HEK293 (cell line): Measurements from ENCODE around the gene DISC1.
"Not testable (repeated sequence)": the region's sequence is repeated elsewhere in the genome, so short reads cannot be mapped to it uniquely, and the experiment has no call there.

Experiments
- CTCF ChIA-PET: fragments of 350-600 bp; formaldehyde crosslinking; extraction: SDS; loops from one replicate; lab custom pipeline; 2021; ENCODE audit warnings: antibody characterized with exemption; lab: Yijun Ruan, JAX
- POLR2A ChIA-PET: fragments of 300-600 bp; formaldehyde crosslinking; extraction: SDS; loops from one replicate; lab custom pipeline; 2020; ENCODE audit warnings: antibody characterized with exemption, inconsistent platforms; lab: Yijun Ruan, JAX
- H3K27ac ChIP-seq: fragments of 200-500 bp; sonication (Bioruptor generic); 2 replicates; pipeline ENCODE4 v1.5.1; 2014; ENCODE audit warnings: low read depth, low read length, control low read depth, inconsistent platforms; ENCODE audit errors: extremely low read depth
- H3K36me3 ChIP-seq, 2 experiments: fragments of 200-500 bp in 1 of 2; sonication (Bioruptor generic) in 1 of 2; 1 replicate in 1 of 2; 2 replicates in 1 of 2; pipeline ENCODE4 v1.5.1; 2014 to 2017; ENCODE audit warnings: inconsistent platforms in 2 of 2, low read length in 2 of 2; ENCODE audit not compliant: control insufficient read depth in 2 of 2, insufficient read depth in 1 of 2
- H3K4me1 ChIP-seq: fragments of 200-500 bp; sonication (Bioruptor generic); 2 replicates; pipeline ENCODE4 v1.5.1; 2014; ENCODE audit warnings: mild to moderate bottlenecking, low read length, inconsistent platforms; ENCODE audit not compliant: control insufficient read depth, insufficient read depth
- H3K4me3 ChIP-seq: 2 replicates; pipeline ENCODE4 v1.5.1; 2011; ENCODE audit warnings: low read depth, mild to moderate bottlenecking, control low read depth, low read length, moderate library complexity
- H3K9me3 ChIP-seq: fragments of 200-500 bp; sonication (Bioruptor generic); 2 replicates; pipeline ENCODE4 v1.5.1; 2014; ENCODE audit warnings: low read depth, low read length, inconsistent platforms; ENCODE audit not compliant: control insufficient read depth, insufficient read depth
- CTCF ChIP-seq: fragments of 450-650 bp; formaldehyde crosslinking; IDR thresholded peaks from 2 replicates; pipeline ENCODE4 v1.5.1; 2016; ENCODE audit warnings: missing biosample characterization, missing genetic modification characterization
- GLI2 ChIP-seq: fragments of 450-650 bp; formaldehyde crosslinking; IDR thresholded peaks from 2 replicates; pipeline ENCODE4; 2017; ENCODE audit warnings: missing biosample characterization, missing genetic modification characterization, low read depth, borderline replicate concordance
- GLI4 ChIP-seq: fragments of 450-650 bp; formaldehyde crosslinking; IDR thresholded peaks from 2 replicates; pipeline ENCODE4 v1.5.1; 2016; ENCODE audit warnings: missing biosample characterization, missing genetic modification characterization
- KLF9 ChIP-seq: fragments of 450-650 bp; formaldehyde crosslinking; IDR thresholded peaks from 2 replicates; pipeline ENCODE4 v1.5.1; 2016; ENCODE audit warnings: missing biosample characterization, missing genetic modification characterization, low read depth
- SP2 ChIP-seq: fragments of 450-650 bp; formaldehyde crosslinking; IDR thresholded peaks from 2 replicates; pipeline ENCODE4 v1.5.1; 2016; ENCODE audit warnings: missing biosample characterization, missing genetic modification characterization
- TCF7L2 ChIP-seq: IDR thresholded peaks from 2 replicates; pipeline ENCODE4 v1.6.1; 2011; ENCODE audit warnings: low read depth, mild to moderate bottlenecking, inconsistent platforms, low read length, moderate library complexity, borderline replicate concordance
- ZBTB17 ChIP-seq: fragments of 450-650 bp; formaldehyde crosslinking; IDR thresholded peaks from 2 replicates; pipeline ENCODE4 v1.5.1; 2016; ENCODE audit warnings: missing biosample characterization, missing genetic modification characterization
- ZFP69B ChIP-seq: fragments of 450-650 bp; formaldehyde crosslinking; IDR thresholded peaks from 2 replicates; pipeline ENCODE4 v1.5.1; 2016; ENCODE audit warnings: missing biosample characterization, missing genetic modification characterization
- ZNF10 ChIP-seq: fragments of 450-650 bp; formaldehyde crosslinking; IDR thresholded peaks from 2 replicates; pipeline ENCODE4 v1.5.1; 2017; ENCODE audit warnings: missing biosample characterization, missing genetic modification characterization
- ZNF138 ChIP-seq: fragments of 450-650 bp; formaldehyde crosslinking; IDR thresholded peaks from 2 replicates; pipeline ENCODE4 v1.5.1; 2016; ENCODE audit warnings: missing biosample characterization, missing genetic modification characterization, borderline replicate concordance
- ZNF146 ChIP-seq: fragments of 450-650 bp; formaldehyde crosslinking; IDR thresholded peaks from 2 replicates; pipeline ENCODE4 v1.5.1; 2016; ENCODE audit warnings: missing biosample characterization, missing genetic modification characterization
- ZNF157 ChIP-seq: fragments of 450-650 bp; formaldehyde crosslinking; IDR thresholded peaks from 2 replicates; pipeline ENCODE4 v1.5.1; 2016; ENCODE audit warnings: missing biosample characterization, missing genetic modification characterization
- ZNF266 ChIP-seq: fragments of 450-650 bp; formaldehyde crosslinking; IDR thresholded peaks from 2 replicates; pipeline ENCODE4 v1.5.1; 2016; ENCODE audit warnings: missing biosample characterization, missing genetic modification characterization, low read depth
- ZNF473 ChIP-seq: fragments of 450-650 bp; formaldehyde crosslinking; IDR thresholded peaks from 2 replicates; pipeline ENCODE4 v1.5.1; 2017; ENCODE audit warnings: missing biosample characterization, missing genetic modification characterization
- ZNF501 ChIP-seq: fragments of 450-650 bp; formaldehyde crosslinking; IDR thresholded peaks from 2 replicates; pipeline ENCODE4 v1.5.1; 2016; ENCODE audit warnings: missing biosample characterization, missing genetic modification characterization
- ZNF548 ChIP-seq: fragments of 450-650 bp; formaldehyde crosslinking; IDR thresholded peaks from 2 replicates; pipeline ENCODE4 v1.5.1; 2016; ENCODE audit warnings: missing biosample characterization, missing genetic modification characterization
- ZNF621 ChIP-seq: fragments of 450-650 bp; formaldehyde crosslinking; IDR thresholded peaks from 2 replicates; pipeline ENCODE4 v1.5.1; 2017; ENCODE audit warnings: missing biosample characterization, missing genetic modification characterization
- ZNF658 ChIP-seq: fragments of 450-650 bp; formaldehyde crosslinking; IDR thresholded peaks from 2 replicates; pipeline ENCODE4; 2016; ENCODE audit warnings: missing biosample characterization, missing genetic modification characterization
- TF ChIP-seq, protein P1 (sequence below): fragments of 450-650 bp; formaldehyde crosslinking; IDR thresholded peaks from 2 replicates; pipeline ENCODE4 v1.5.1; 2016; ENCODE audit warnings: missing biosample characterization, missing genetic modification characterization
- TF ChIP-seq, protein P2 (sequence below): fragments of 450-650 bp; formaldehyde crosslinking; IDR thresholded peaks from 2 replicates; pipeline ENCODE4 v1.5.1; 2016; ENCODE audit warnings: missing biosample characterization, missing genetic modification characterization
- TF ChIP-seq, protein P3 (sequence below): fragments of 450-650 bp; formaldehyde crosslinking; IDR thresholded peaks from 2 replicates; pipeline ENCODE4 v1.5.1; 2016; ENCODE audit warnings: missing biosample characterization, missing genetic modification characterization
- TF ChIP-seq, protein P4 (sequence below): fragments of 450-650 bp; formaldehyde crosslinking; IDR thresholded peaks from 2 replicates; pipeline ENCODE4 v1.5.1; 2016; ENCODE audit warnings: missing biosample characterization, missing genetic modification characterization

The DISC1 gene

GRCh38 chr1:231943084-231943483 lies 316.5 kb downstream of the DISC1 start:
- H3K9me3 ChIP-seq, result no peaks in the 10 kb centered on the region
- H3K27ac ChIP-seq, result no peak overlapping the region
- TF ChIP-seq ZBTB17 (tag by site-specific recombination) (no peak), ZNF266 (tag by site-specific recombination) (peak; percentile 96), ZNF501 (no peak)
- TF ChIP-seq, all 188 proteins: peak for 1
- Histone ChIP-seq H3K4me1 (peaks cover 13% of the 10 kb centered on the region), H3K4me3 (no peak overlapping the region), H3K36me3 (no peaks in the 10 kb centered on the region)
- ChIA-PET POLR2A (no interaction called here), CTCF (interaction anchor here (0.7 to 2.2 kb wide), 4 partner anchors 8 to 187 kb away, joined by 3 to 8 read pairs (median 5); no protein-coding TSS in a partner anchor)

- TF ChIP-seq, protein P1, sequence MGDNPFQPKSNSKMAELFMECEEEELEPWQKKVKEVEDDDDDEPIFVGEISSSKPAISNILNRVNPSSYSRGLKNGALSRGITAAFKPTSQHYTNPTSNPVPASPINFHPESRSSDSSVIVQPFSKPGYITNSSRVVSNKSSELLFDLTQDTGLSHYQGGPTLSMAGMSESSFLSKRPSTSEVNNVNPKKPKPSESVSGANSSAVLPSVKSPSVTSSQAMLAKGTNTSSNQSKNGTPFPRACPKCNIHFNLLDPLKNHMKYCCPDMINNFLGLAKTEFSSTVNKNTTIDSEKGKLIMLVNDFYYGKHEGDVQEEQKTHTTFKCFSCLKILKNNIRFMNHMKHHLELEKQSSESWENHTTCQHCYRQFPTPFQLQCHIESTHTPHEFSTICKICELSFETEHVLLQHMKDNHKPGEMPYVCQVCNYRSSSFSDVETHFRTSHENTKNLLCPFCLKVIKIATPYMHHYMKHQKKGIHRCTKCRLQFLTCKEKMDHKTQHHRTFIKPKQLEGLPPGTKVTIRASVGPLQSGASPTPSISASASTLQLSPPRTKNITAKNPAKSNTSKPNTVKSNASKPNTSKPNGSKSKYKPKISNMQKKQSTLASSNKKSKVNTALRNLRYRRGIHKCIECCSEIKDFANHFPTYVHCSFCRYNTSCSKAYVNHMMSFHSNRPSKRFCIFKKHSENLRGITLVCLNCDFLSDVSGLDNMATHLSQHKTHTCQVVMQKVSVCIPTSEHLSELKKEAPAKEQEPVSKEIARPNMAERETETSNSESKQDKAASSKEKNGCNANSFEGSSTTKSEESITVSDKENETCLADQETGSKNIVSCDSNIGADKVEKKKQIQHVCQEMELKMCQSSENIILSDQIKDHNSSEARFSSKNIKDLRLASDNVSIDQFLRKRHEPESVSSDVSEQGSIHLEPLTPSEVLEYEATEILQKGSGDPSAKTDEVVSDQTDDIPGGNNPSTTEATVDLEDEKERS (tag by site-specific recombination), result peak; percentile 95
- TF ChIP-seq, protein P2, sequence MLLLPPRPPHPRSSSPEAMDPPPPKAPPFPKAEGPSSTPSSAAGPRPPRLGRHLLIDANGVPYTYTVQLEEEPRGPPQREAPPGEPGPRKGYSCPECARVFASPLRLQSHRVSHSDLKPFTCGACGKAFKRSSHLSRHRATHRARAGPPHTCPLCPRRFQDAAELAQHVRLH (tag by site-specific recombination), result peak; percentile 84
- TF ChIP-seq ZNF146, result peak; percentile 97
- CTCF ChIA-PET, H3K36me3 ChIP-seq, H3K4me3 ChIP-seq, H3K27ac ChIP-seq, H3K9me3 ChIP-seq, POLR2A ChIA-PET: not testable (repeated sequence)
- H3K4me1 ChIP-seq, result peaks cover 10% of the 10 kb centered on the region; the same call in 1 of the 2 replicates
Measured at GRCh38 chr1:231948102-231948501, 321.5 kb downstream of the DISC1 start.

DNA sequence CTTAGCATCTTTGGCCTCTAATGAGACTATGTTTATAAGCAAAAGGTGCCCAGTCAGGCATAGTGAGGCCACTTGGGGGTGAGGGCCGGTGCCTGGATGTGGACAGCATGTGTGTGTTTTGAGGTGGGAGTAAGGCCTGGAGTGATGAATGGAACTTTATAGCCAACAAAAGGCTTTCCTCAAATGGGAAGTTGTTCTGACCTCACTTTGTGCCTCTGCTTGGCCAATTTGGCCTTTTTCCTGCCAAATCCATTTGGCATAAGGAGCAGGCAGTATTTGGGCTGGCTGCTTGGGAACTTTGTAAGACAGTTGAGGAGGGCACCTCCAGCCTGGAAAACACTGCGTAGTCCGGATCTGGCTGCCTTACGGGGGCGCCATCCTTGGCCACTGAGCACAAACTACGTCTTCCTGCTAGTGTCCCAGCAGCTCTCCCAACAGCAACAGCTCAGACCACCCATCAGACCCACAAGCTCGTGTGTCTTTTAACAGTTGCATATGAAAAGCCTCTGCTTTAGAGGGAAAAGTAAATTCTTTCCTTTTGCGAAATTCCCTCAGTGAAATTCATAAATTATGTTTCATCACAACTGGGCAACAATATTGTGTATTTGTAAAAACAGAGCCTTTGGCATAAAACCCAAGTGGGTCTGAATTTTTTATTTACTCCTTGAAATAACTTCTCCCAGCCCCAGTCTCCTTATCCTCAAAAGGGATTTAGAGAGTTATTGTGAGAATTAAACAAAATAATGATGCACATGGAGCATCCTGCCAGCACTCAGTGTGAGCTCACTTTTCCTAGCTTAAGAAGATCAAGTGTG lies 322.9 kb downstream of the DISC1 start:
- TF ChIP-seq ZNF10 (tag by site-specific recombination) (no peak), ZNF157 (tag by site-specific recombination) (no peak), SP2 (tag by site-specific recombination) (no peak), ZNF473 (tag by site-specific recombination) (no peak), GLI2 (no peak), KLF9 (tag by site-specific recombination) (no peak), GLI4 (tag by site-specific recombination) (no peak), ZNF621 (no peak), ZNF548 (tag by site-specific recombination) (no peak), ZFP69B (tag by site-specific recombination) (no peak), TCF7L2 (no peak), ZNF138 (tag by site-specific recombination) (no peak), CTCF (tag by site-specific recombination) (no peak), ZNF658 (no peak)
- TF ChIP-seq, protein P3, sequence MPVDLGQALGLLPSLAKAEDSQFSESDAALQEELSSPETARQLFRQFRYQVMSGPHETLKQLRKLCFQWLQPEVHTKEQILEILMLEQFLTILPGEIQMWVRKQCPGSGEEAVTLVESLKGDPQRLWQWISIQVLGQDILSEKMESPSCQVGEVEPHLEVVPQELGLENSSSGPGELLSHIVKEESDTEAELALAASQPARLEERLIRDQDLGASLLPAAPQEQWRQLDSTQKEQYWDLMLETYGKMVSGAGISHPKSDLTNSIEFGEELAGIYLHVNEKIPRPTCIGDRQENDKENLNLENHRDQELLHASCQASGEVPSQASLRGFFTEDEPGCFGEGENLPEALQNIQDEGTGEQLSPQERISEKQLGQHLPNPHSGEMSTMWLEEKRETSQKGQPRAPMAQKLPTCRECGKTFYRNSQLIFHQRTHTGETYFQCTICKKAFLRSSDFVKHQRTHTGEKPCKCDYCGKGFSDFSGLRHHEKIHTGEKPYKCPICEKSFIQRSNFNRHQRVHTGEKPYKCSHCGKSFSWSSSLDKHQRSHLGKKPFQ, result no peak
- TF ChIP-seq, protein P4, sequence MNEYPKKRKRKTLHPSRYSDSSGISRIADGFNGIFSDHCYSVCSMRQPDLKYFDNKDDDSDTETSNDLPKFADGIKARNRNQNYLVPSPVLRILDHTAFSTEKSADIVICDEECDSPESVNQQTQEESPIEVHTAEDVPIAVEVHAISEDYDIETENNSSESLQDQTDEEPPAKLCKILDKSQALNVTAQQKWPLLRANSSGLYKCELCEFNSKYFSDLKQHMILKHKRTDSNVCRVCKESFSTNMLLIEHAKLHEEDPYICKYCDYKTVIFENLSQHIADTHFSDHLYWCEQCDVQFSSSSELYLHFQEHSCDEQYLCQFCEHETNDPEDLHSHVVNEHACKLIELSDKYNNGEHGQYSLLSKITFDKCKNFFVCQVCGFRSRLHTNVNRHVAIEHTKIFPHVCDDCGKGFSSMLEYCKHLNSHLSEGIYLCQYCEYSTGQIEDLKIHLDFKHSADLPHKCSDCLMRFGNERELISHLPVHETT (tag by site-specific recombination), result no peak
- no peak overlapping the region for H3K27ac ChIP-seq
- no peak overlapping the region for H3K4me3 ChIP-seq
- H3K9me3 ChIP-seq, result no peaks in the 10 kb centered on the region
- ChIA-PET POLR2A (interaction anchor here (1.4 kb wide), 1 partner anchor 15 kb away, joined by 5 read pairs; no protein-coding TSS in a partner anchor), CTCF (interaction anchor here (0.5 kb wide), 1 partner anchor 18 kb away, joined by 3 read pairs; no protein-coding TSS in a partner anchor)
- H3K4me1 ChIP-seq, result peaks cover 10% of the 10 kb centered on the region; the same call in 1 of the 2 replicates
- H3K36me3 ChIP-seq, result no peaks in the 10 kb centered on the region
